Activated naive CD4-positive, alpha-beta T cell treated with anti-CD3 and anti-CD28 coated beads for 36 hours (primary cell): ENCODE results near the gene PSME1. TPM values are rescaled to one million over a fixed set of nuclear protein-coding genes. Genes with fewer than 3 reads are reported as not detected.

ENCODE experiments used
- CTCF ChIA-PET: fragments of 350-600 bp; sonication (Branson Sonifier 250); formaldehyde crosslinking; loops from one replicate; lab custom pipeline; 2021; ENCODE audit warnings: antibody characterized with exemption; lab: Charles Lee
- DNase-seq: peaks from one replicate; pipeline ENCODE4 v3.0.0-alpha.2; 2020
- H3K27ac Mint-ChIP-seq: one replicate; pipeline ENCODE4 v1.8.0; 2021; ENCODE audit warnings: mild to moderate bottlenecking, mixed read lengths
- H3K27me3 Mint-ChIP-seq: one replicate; pipeline ENCODE4 v1.8.0; 2021; ENCODE audit warnings: low read depth, mixed read lengths
- H3K36me3 Mint-ChIP-seq: one replicate; pipeline ENCODE4 v1.8.0; 2021; ENCODE audit warnings: low read depth, mixed read lengths
- H3K4me1 Mint-ChIP-seq: one replicate; pipeline ENCODE4 v1.8.0; 2021; ENCODE audit warnings: low read depth, mixed read lengths
- H3K4me3 Mint-ChIP-seq: one replicate; pipeline ENCODE4 v1.8.0; 2021; ENCODE audit warnings: mild to moderate bottlenecking, moderate library complexity, mixed read lengths
- H3K9me3 Mint-ChIP-seq: one replicate; pipeline ENCODE4 v1.8.0; 2021; ENCODE audit warnings: mixed read lengths
- intact Hi-C: fragments of 100-400 bp; cut with micrococcal nuclease; formaldehyde crosslinking; loops from one replicate; pipeline ENCODE4 v1.15.1; 2023
- total RNA-seq, 2 experiments: library from RNA; stranded (reverse); gene quantifications; one replicate each; pipeline ENCODE4 v1.2.3, GENCODE V29; 2021

The PSME1 gene
- total RNA-seq, 2 experiments from 2014 or later = 406 to 416 TPM

DNA sequence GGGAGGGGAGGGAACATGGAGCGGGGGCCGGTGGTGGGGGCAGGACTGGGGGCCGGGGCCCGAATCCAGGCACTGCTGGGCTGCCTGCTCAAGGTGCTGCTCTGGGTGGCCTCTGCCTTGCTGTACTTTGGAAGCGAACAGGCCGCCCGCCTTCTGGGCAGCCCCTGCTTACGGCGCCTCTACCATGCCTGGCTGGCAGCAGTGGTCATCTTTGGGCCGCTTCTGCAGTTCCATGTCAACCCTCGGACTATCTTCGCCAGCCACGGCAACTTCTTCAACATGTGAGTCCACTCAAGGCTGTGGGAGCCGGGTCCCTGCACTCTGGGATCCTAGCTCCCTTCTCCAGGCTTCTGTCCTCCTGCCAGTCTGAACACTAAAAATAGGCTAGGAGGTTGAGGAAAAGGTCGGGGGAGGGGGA is 4.4 kb upstream of the PSME1 start:
- Mint-ChIP-seq H3K27me3 (no peaks in the 10 kb centered on the region), H3K27ac (peak overlapping the region; percentile 73), H3K4me3 (no peak overlapping the region), H3K4me1 (peaks cover 20% of the 10 kb centered on the region), H3K36me3 (peaks cover under 1% of the 10 kb centered on the region), H3K9me3 (no peaks in the 10 kb centered on the region)
- no peak for DNase-seq
- CTCF ChIA-PET = interaction anchor here (1.8 kb wide), 1 partner anchor 10 kb away, joined by 5 read pairs; the partner anchor contains the start of gene EMC9
- intact Hi-C loops = no loop called here

GRCh38 chr14:24132061-24132685 is 3.8 kb upstream of the PSME1 start:
- intact Hi-C loops = no loop called here
- peak; percentile 47 for DNase-seq
- peak overlapping the region; percentile 25 for H3K4me3 Mint-ChIP-seq

DNA sequence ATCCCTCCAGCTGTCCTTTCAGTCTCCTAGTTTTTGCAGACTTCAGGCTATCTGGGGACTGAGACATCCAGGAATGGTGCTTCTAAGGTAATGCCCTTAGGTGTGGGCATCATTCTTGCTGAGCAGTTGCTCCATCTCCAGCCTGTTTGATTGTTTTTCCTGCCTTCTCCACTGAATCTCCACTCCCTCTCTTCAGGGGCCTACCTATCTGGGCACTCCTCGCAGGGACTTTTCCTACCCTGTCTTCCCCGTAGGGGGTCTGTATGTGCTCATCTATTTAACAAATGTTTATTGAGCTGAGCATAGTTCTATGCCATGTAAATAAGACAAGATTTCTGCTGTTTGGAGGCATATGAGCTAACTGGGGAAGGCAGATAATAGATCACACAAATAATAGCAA is 3.0 kb upstream of the PSME1 start:
- Mint-ChIP-seq H3K27me3 (no peaks in the 10 kb centered on the region), H3K4me1 (peaks cover 30% of the 10 kb centered on the region), H3K9me3 (no peaks in the 10 kb centered on the region), H3K27ac (peak overlapping the region; percentile 77), H3K36me3 (peaks cover 14% of the 10 kb centered on the region), H3K4me3 (no peak overlapping the region)
- intact Hi-C loops = no loop called here
- CTCF ChIA-PET = interaction anchor here (1.0 to 4.8 kb wide), 4 partner anchors 8 to 83 kb away, joined by 3 to 43 read pairs (median 4); partner anchors contain the start of genes EMC9 and MDP1
- no peak for DNase-seq

More at GRCh38 chr14:24132061-24132685, 3.8 kb upstream of the PSME1 start:
- H3K9me3 Mint-ChIP-seq = no peaks in the 10 kb centered on the region
- CTCF ChIA-PET = interaction anchor here (1.8 kb wide), 1 partner anchor 9 kb away, joined by 5 read pairs; the partner anchor contains the start of gene EMC9
- peaks cover 25% of the 10 kb centered on the region for H3K4me1 Mint-ChIP-seq
- peaks cover 7% of the 10 kb centered on the region for H3K36me3 Mint-ChIP-seq
- peak overlapping the region; percentile 77 for H3K27ac Mint-ChIP-seq
- no peaks in the 10 kb centered on the region for H3K27me3 Mint-ChIP-seq

- H3K9me3 Mint-ChIP-seq = no peaks in the 10 kb centered on the region
- peaks cover 19% of the 10 kb centered on the region for H3K36me3 Mint-ChIP-seq
- H3K4me3 Mint-ChIP-seq = no peak overlapping the region
- H3K27me3 Mint-ChIP-seq = no peaks in the 10 kb centered on the region
- intact Hi-C loops = no loop called here
- no peak for DNase-seq
- CTCF ChIA-PET = interaction anchor here (0.6 to 4.8 kb wide), 7 partner anchors 16 to 520 kb away, joined by 3 to 43 read pairs (median 3); partner anchors contain the start of gene MDP1
- peaks cover 37% of the 10 kb centered on the region for H3K4me1 Mint-ChIP-seq
- no peak overlapping the region for H3K27ac Mint-ChIP-seq
Measured at GRCh38 chr14:24133735-24134134, 2.3 kb upstream of the PSME1 start.

DNA sequence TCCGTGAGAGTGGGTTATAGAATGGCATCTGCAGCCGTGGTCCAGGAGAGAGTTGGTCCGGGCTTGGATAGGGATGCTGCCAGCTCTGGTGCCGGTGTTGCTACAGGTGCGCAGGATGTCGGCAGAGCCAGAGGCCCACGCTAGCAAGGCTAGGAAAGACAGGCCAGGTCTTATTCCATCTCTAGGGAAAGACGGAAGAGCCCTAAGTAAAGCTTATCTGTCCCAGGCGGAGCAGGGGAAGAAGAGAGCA is 485 bp upstream of the PSME1 start:
- peak; percentile 29 for DNase-seq
- peak overlapping the region; percentile 86 for H3K4me3 Mint-ChIP-seq
- H3K36me3 Mint-ChIP-seq = peaks cover 31% of the 10 kb centered on the region
- intact Hi-C loops = no loop called here
- CTCF ChIA-PET = interaction anchor here (0.8 to 4.8 kb wide), 4 partner anchors 16 to 26 kb away, joined by 4 to 43 read pairs (median 18); partner anchors contain the start of genes DCAF11, IRF9 and NRL
- H3K9me3 Mint-ChIP-seq = no peaks in the 10 kb centered on the region
- H3K4me1 Mint-ChIP-seq = peaks cover 51% of the 10 kb centered on the region
- H3K27me3 Mint-ChIP-seq = no peaks in the 10 kb centered on the region
- peak overlapping the region; percentile 69 for H3K27ac Mint-ChIP-seq

DNA sequence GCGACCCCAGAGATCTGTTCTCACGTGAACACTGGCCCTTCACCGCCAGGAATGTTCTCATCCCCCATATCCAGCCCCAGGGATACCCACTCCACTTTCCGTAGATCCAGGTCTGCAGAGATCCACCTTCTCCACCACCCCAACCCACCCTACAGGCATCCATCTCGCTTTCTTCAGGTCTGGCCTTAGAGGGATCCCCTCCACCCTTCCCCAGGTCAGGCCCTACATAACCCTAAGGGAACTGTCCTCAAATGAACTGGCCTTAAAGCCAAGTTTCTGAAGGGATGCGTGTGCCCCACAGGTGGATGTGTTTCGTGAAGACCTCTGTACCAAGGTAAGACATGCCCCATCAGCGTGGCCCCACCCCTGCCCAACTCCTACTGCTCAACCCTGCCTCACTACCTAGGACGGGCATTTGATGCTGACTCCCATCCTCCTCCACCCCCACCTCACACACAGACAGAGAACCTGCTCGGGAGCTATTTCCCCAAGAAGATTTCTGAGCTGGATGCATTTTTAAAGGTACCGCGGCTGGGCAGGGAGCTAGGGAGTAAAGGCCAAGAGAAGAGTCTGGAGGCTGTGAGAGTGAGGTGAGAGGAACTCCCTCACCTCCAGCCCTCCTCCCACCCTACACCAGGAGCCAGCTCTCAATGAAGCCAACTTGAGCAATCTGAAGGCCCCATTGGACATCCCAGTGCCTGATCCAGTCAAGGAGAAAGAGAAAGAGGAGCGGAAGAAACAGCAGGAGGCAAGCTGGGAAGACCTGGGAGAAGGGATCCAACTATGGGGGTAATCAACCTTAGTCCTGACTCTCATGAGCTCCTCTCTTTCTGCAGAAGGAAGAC is 912 bp downstream of the PSME1 start:
- H3K9me3 Mint-ChIP-seq = no peaks in the 10 kb centered on the region
- DNase-seq = peak; percentile 35
- H3K27ac Mint-ChIP-seq = peak overlapping the region; percentile 93
- H3K4me3 Mint-ChIP-seq = peak overlapping the region; percentile 86
- H3K36me3 Mint-ChIP-seq = peaks cover 38% of the 10 kb centered on the region
- CTCF ChIA-PET = interaction anchor here (1.3 to 4.8 kb wide), 6 partner anchors 9 to 197 kb away, joined by 5 to 43 read pairs (median 10); partner anchors contain the start of genes DCAF11, IRF9, NRL and RNF31
- peaks cover 53% of the 10 kb centered on the region for H3K4me1 Mint-ChIP-seq
- intact Hi-C loops = loop anchor here (1.0 kb wide), 3 partner anchors 10 to 24 kb away; partner anchors contain the start of genes DCAF11, IRF9, NRL and RNF31
- H3K27me3 Mint-ChIP-seq = no peaks in the 10 kb centered on the region

GRCh38 chr14:24137529-24138395 is 1.8 kb downstream of the PSME1 start:
- Mint-ChIP-seq H3K9me3 (no peaks in the 10 kb centered on the region), H3K4me3 (peak overlapping the region; percentile 86), H3K27ac (peak overlapping the region; percentile 93), H3K36me3 (peaks cover 41% of the 10 kb centered on the region), H3K4me1 (peaks cover 50% of the 10 kb centered on the region), H3K27me3 (no peaks in the 10 kb centered on the region)
- DNase-seq = no peak
- intact Hi-C loops = no loop called here
- CTCF ChIA-PET = interaction anchor here (1.3 to 4.8 kb wide), 6 partner anchors 8 to 196 kb away, joined by 5 to 43 read pairs (median 10); partner anchors contain the start of genes DCAF11, IRF9, NRL and RNF31

DNA sequence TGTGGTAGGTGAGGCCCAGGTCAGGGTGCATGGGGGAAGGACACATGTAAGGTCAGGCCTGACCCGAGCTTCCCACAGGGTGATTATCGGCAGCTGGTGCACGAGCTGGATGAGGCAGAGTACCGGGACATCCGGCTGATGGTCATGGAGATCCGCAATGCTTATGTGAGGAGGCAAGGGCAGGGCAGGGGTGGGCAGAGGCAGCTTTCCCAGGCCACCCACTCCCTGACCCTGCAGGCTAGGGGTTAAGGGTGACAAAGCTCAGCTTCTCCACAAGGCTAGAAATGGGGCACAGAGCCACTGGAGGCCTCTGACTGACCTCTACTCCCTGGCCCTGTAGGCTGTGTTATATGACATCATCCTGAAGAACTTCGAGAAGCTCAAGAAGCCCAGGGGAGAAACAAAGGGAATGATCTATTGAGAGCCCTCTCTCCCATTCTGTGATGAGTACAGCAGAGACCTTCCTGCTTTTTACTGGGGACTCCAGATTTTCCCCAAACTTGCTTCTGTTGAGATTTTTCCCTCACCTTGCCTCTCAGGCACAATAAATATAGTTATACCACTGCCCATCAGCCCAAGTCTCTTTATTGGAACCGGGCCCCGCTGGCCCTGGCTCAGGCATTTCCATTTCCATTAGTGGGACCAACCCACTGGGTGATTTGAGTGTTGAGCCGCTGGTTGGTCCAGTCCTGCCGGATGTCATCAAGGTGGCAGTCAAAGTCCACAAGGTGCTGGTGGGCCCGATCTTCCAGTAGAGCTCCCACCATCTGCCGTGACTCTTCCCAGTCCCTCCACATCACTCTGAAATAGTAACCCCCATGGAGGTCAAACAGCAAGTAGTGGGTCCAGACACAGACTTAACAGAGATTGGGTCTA is 2.6 kb downstream of the PSME1 start:
- Mint-ChIP-seq H3K36me3 (peaks cover 46% of the 10 kb centered on the region), H3K4me1 (peaks cover 54% of the 10 kb centered on the region), H3K4me3 (peak overlapping the region; percentile 99), H3K27ac (peak overlapping the region; percentile 93), H3K27me3 (no peaks in the 10 kb centered on the region), H3K9me3 (no peaks in the 10 kb centered on the region)
- intact Hi-C loops = no loop called here
- no peak for DNase-seq
- CTCF ChIA-PET = interaction anchor here (0.6 to 4.7 kb wide), 8 partner anchors 9 to 195 kb away, joined by 3 to 22 read pairs (median 4); partner anchors contain the start of genes DCAF11, IRF9, NRL and RNF31

DNA sequence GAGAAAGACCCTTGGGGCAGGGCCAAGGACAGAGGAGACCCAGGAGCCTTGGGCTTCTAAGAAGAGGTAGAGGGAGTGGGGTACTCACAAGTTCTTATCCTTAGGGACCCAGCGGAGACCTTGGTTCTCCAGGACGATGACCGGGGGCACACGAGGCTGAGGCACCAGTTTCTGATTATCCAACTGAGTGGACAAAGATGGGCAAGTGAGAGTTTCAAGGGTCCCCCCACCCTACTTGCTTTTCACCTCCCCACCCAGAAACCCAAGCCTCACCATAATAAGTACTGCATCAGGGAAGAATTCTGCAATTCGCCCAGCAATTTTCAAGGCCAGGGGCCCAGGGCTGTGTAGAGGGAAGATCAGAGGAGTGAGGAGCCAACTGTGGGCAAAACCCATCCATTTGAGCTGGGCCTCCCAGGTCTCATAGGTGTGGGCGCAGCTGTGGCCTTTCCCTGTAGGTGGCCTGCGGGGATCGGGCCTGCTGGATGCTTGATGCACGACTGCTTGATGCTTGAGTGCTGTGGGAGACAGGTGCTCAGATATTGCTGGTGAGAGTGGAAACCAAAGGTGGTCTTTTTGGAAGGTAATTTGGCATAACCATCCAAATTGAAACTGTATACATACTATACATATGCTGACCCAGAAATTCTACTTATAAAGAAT is 3.4 kb downstream of the PSME1 start:
- intact Hi-C loops = no loop called here
- Mint-ChIP-seq H3K9me3 (no peaks in the 10 kb centered on the region), H3K27me3 (no peaks in the 10 kb centered on the region), H3K27ac (peak overlapping the region; percentile 46), H3K4me3 (peak overlapping the region; percentile 99), H3K36me3 (peaks cover 51% of the 10 kb centered on the region), H3K4me1 (peaks cover 61% of the 10 kb centered on the region)
- peak; percentile 38 for DNase-seq
- CTCF ChIA-PET = interaction anchor here (0.6 to 4.7 kb wide), 5 partner anchors 21 to 81 kb away, joined by 3 to 22 read pairs (median 3); partner anchors contain the start of genes DCAF11, IRF9 and NRL

- peak; percentile 100 for DNase-seq
- Mint-ChIP-seq H3K9me3 (no peaks in the 10 kb centered on the region), H3K27ac (peak within 1 kb of the TSS; percentile 93), H3K36me3 (peaks cover 65% of the 10 kb centered on the region), H3K4me3 (peak within 1 kb of the TSS; percentile 99), H3K27me3 (no peaks in the 10 kb centered on the region), H3K4me1 (peaks cover 73% of the 10 kb centered on the region)
- intact Hi-C loops = loop anchor here (1.0 to 2.0 kb wide), 11 partner anchors 20 to 820 kb away; partner anchors contain the start of genes AP1G2, CHMP4A, DCAF11 and GMPR2
- CTCF ChIA-PET = interaction anchor here (1.0 to 1.7 kb wide), 7 partner anchors 9 to 181 kb away, joined by 3 to 15 read pairs (median 4); partner anchors contain the start of gene IRF9
Measured at GRCh38 chr14:24141097-24141880, 5.3 kb downstream of the PSME1 start, which contains the start of gene EMC9. TSS of gene EMC9 (minus strand) at chr14:24141591. CDS start at chr14:24141304, 287 bp downstream.
